DOHH2 (cell line): ENCODE measurements around the gene IFNLR1.

Experiments
- H3F3A ChIP-seq: fragments of 200-600 bp; sonication (generic), shearing (Covaris generic); 2 replicates; pipeline ENCODE4 v1.6.0; 2016; ENCODE audit warnings: antibody characterized with exemption, mild to moderate bottlenecking; ENCODE audit not compliant: control insufficient read depth, insufficient read depth
- H3K27ac ChIP-seq: fragments of 200-600 bp; sonication (generic); 2 replicates; pipeline ENCODE4 v1.5.1; 2014; ENCODE audit warnings: low read depth, mild to moderate bottlenecking, low read length, moderate library complexity
- H3K27me3 ChIP-seq: fragments of 200-600 bp; sonication (generic); 2 replicates; pipeline ENCODE4 v1.6.1; 2014; ENCODE audit warnings: mild to moderate bottlenecking, low read length, mixed read lengths; ENCODE audit not compliant: control insufficient read depth
- H3K36me3 ChIP-seq: fragments of 200-600 bp; sonication (generic); 2 replicates; pipeline ENCODE4 v1.6.1; 2014; ENCODE audit warnings: mild to moderate bottlenecking, low read length, moderate library complexity, mixed read lengths; ENCODE audit not compliant: control insufficient read depth
- H3K4me1 ChIP-seq: fragments of 200-600 bp; sonication (generic); 2 replicates; pipeline ENCODE4 v1.6.1; 2014; ENCODE audit warnings: mild to moderate bottlenecking, low read length, mixed read lengths; ENCODE audit not compliant: control insufficient read depth
- H3K4me2 ChIP-seq: fragments of 200-600 bp; sonication (generic); 2 replicates; pipeline ENCODE4 v1.6.0; 2014; ENCODE audit warnings: mild to moderate bottlenecking, low read length, moderate library complexity
- H3K4me3 ChIP-seq: fragments of 200-600 bp; sonication (generic); 2 replicates; pipeline ENCODE4 v1.5.1; 2014; ENCODE audit warnings: mild to moderate bottlenecking, low read length, mixed read lengths
- H3K79me2 ChIP-seq: fragments of 200-600 bp; sonication (generic); 2 replicates; pipeline ENCODE4 v1.6.1; 2014; ENCODE audit warnings: mild to moderate bottlenecking, low read length, mixed read lengths; ENCODE audit not compliant: control insufficient read depth
- H3K9me2 ChIP-seq: fragments of 200-600 bp; sonication (generic); replicated peaks from 2 replicates; pipeline ENCODE4 v1.6.1; 2014; ENCODE audit warnings: mild to moderate bottlenecking, low read length, mixed read lengths; ENCODE audit not compliant: control insufficient read depth
- H3K9me3 ChIP-seq: fragments of 200-600 bp; sonication (generic); 2 replicates; pipeline ENCODE4 v1.6.1; 2014; ENCODE audit warnings: antibody characterized with exemption, low read length, mixed read lengths; ENCODE audit not compliant: control insufficient read depth, insufficient read depth
- H4K20me1 ChIP-seq: fragments of 200-600 bp; sonication (generic); 2 replicates; pipeline ENCODE4 v1.6.0; 2014; ENCODE audit warnings: low read depth, mild to moderate bottlenecking, antibody characterized with exemption, low read length, moderate library complexity; ENCODE audit not compliant: control insufficient read depth, insufficient read depth
- CTCF ChIP-seq: fragments of 200-600 bp; sonication (generic); IDR thresholded peaks from one replicate; pipeline ENCODE4 v1.5.1; 2014; ENCODE audit warnings: antibody characterized with exemption, mild to moderate bottlenecking, low read depth, low read length; ENCODE audit not compliant: poor library complexity, severe bottlenecking
- EZH2phosphoT487 ChIP-seq: fragments of 200-600 bp; sonication (generic); IDR thresholded peaks from 2 replicates; pipeline ENCODE4 v1.6.1; 2017; ENCODE audit warnings: borderline replicate concordance, mild to moderate bottlenecking, antibody characterized with exemption, low read length, moderate library complexity, mixed read lengths

Gene IFNLR1

DNA sequence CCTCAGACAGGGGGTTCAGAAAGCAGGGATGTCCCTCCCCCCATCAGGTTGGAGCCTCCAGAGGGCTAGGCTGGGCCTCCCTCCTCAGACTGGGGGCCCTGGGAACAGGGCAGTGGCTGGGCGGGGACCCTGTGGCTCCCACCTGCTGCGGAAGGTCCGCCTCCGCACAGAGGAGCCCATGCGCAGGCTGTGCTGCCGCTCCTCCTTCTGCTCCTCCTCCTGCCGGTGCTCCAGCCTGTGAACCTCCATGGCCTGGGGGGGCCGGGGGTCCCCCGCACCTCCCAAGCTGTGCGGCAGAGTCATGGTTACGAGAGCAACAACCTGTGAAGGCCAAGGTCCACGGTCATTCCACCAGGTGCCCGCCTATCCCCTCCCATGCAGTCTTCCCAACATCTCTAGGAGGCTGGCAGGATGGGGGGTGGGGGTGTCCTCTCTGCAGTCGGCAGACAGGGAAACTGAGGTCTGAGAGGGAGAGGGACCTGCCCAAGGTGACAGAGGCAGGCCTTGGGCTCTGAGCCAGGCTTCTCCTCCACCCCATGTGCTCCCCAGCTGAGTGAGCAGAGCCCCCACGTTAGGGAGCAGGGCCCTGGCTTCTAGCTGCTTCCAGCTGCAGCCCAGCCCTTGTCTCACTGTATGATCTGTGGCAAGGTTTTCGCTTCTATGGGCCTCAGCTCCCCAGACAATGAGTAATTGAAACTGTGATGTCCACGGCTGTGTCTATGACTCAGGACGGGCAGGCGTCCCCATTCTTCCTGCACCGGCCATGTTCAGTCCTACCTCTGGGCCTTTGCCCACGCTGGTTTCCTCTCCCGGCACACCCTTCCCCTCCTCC lies 78.5 kb downstream of the IFNLR1 start:
- H3K27ac ChIP-seq, result no peak overlapping the region

DNA sequence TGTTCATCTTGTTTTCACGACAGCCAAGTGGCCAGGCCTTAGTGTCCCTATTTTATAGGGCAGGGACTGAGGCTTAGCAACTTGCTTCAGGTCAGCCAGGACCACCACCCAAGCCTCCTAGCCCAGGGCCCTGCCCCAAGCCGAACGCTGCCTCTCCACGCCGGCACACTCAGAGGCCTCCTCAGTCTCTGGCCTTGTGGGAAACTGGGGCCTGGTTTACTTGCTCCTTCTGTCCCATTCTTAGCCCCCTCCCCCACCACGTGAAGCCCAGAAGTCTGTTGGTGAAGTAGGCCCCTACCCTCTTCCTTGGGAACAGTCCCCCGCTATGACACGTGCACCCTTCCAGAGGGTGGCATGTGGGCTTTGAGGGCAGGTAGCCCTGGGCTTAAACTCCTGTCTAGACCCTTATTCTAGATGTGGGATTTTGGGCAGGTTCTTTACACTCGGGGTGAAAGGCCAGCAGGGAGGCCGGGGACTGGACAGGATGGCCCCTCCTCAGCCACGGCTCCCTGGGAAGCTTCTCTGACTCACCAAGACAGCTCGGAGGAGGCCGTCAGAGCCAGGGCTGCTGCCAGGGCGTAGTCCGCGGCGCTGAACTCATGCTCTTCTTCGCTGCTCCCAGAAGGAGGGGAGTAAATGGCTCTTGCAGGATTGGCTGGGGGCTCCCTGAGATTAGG lies 79.5 kb downstream of the IFNLR1 start:
- H3K4me2 ChIP-seq, result no peak overlapping the region
- H3K27ac ChIP-seq, result no peak overlapping the region
- TF ChIP-seq CTCF (no peak), EZH2phosphoT487 (no peak)
- no peaks in the 10 kb centered on the region for H3K9me3 ChIP-seq
- no peaks in the 10 kb centered on the region for H3K9me2 ChIP-seq
- no peaks in the 10 kb centered on the region for H3K79me2 ChIP-seq
- H3K27me3 ChIP-seq, result peaks cover 9% of the 10 kb centered on the region
- H4K20me1 ChIP-seq, result no peaks in the 10 kb centered on the region
- H3K36me3 ChIP-seq, result no peaks in the 10 kb centered on the region
- H3K4me3 ChIP-seq, result no peak overlapping the region
- H3F3A ChIP-seq, result no peaks in the 10 kb centered on the region
- H3K4me1 ChIP-seq, result no peaks in the 10 kb centered on the region

More for the DNA sequence above, 78.5 kb downstream of the IFNLR1 start:
- no peak overlapping the region for H3K4me2 ChIP-seq
- H3K9me2 ChIP-seq, result no peaks in the 10 kb centered on the region
- H3K79me2 ChIP-seq, result no peaks in the 10 kb centered on the region
- H3K4me3 ChIP-seq, result no peak overlapping the region
- no peaks in the 10 kb centered on the region for H3F3A ChIP-seq
- no peaks in the 10 kb centered on the region for H3K4me1 ChIP-seq
- H4K20me1 ChIP-seq, result no peaks in the 10 kb centered on the region
- TF ChIP-seq CTCF (no peak), EZH2phosphoT487 (no peak)
- H3K9me3 ChIP-seq, result no peaks in the 10 kb centered on the region
- no peaks in the 10 kb centered on the region for H3K36me3 ChIP-seq
- H3K27me3 ChIP-seq, result peaks cover 14% of the 10 kb centered on the region

DNA sequence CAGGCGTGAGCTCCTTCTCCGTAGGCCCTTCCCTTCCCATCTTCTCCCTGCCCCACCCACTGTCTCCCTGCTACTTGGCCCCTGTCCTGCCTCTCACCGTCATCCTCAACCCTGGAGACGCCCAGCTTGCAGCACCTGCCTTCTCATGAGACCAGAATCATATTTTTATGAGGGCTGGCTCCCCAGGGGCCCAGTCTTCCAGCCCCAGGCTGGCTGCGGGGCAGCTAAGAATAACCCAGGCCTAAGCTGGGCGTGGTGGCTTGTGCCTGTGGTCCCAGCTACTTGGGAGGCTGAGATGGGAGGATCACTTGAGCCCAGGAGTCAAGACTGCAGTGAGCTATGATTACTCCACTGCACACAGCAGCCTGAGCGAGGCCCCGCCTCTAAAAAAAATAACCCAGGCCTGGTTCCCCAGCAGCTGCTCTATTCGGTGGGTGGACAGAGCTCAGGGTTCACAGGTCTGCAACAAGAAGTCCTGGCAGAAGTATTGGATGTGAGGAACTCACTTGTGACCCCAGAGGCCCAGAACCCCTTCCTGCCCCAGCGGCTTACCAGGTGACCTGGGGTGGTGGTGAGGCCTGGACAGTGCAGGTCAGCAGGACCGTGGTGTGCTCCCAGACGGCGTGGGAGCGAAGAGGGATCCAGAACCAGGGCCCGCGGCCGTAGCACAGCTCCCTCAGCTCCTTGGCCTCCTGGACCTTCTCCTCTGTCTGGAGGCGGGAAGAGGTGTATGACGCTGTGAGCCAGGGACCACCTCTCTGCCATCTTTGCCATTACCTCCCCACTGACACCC lies 81.5 kb downstream of the IFNLR1 start:
- TF ChIP-seq EZH2phosphoT487 (no peak), CTCF (no peak)
- H3K27ac ChIP-seq, result no peak overlapping the region
- H3K4me1 ChIP-seq, result no peaks in the 10 kb centered on the region

More for the DNA sequence above, 81.5 kb downstream of the IFNLR1 start:
- no peaks in the 10 kb centered on the region for H3K79me2 ChIP-seq
- no peak overlapping the region for H3K4me3 ChIP-seq
- no peaks in the 10 kb centered on the region for H3K27me3 ChIP-seq
- no peaks in the 10 kb centered on the region for H4K20me1 ChIP-seq
- H3K36me3 ChIP-seq, result no peaks in the 10 kb centered on the region
- H3K4me2 ChIP-seq, result no peak overlapping the region
- no peaks in the 10 kb centered on the region for H3K9me2 ChIP-seq
- no peaks in the 10 kb centered on the region for H3F3A ChIP-seq
- H3K9me3 ChIP-seq, result no peaks in the 10 kb centered on the region
